ENCODE measurements around the gene ASNSD1. TPM values are rescaled to one million over a fixed set of nuclear protein-coding genes. Genes with fewer than 3 reads are reported as not detected.
"Not testable (repeated sequence)": the region's sequence is repeated elsewhere in the genome, so short reads cannot be mapped to it uniquely, and the experiment has no call there.

ASNSD1 gene
- total RNA-seq, 1 experiment from 2014 or later = 48.5 TPM

GRCh38 chr2:189662669-189663226 lies 1.5 kb downstream of the ASNSD1 start:
- Histone ChIP-seq H3K9me3 (ENCODE audit: control insufficient read depth, low read depth, low read length) (no peaks in the 10 kb centered on the region), H2BK20ac (ENCODE audit: low read depth, low read length, poor library complexity, severe bottlenecking) (no peak overlapping the region), H2BK120ac (ENCODE audit: low read depth, low read length, poor library complexity, severe bottlenecking) (no peak overlapping the region), H3K14ac (ENCODE audit: insufficient read depth, low read length) (no peak overlapping the region), H3K27me3 (ENCODE audit: insufficient read depth, low read length) (no peaks in the 10 kb centered on the region), H2AK5ac (ENCODE audit: insufficient read length, low read length) (no peak overlapping the region), H3K4ac (ENCODE audit: low read depth, low read length) (no peak overlapping the region), H3K23me2 (ENCODE audit: insufficient read length, low read depth, low read length, poor library complexity, severe bottlenecking) (peaks cover 4% of the 10 kb centered on the region), H3K4me2 (ENCODE audit: insufficient read depth, insufficient read length, low read length) (peak overlapping the region; percentile 96), H3K23ac (ENCODE audit: insufficient read length, low read depth, low read length) (no peak overlapping the region), H3T11ph (ENCODE audit: low read length) (no peak overlapping the region), H4K5ac (ENCODE audit: insufficient read length, low read depth, low read length) (no peak overlapping the region), H2BK15ac (ENCODE audit: low read depth, low read length) (no peak overlapping the region), H2BK5ac (ENCODE audit: insufficient read length, low read length) (no peak overlapping the region), H4K91ac (ENCODE audit: insufficient read length, low read depth, low read length) (no peak overlapping the region), H3K79me1 (ENCODE audit: insufficient read depth, low read depth, low read length, poor library complexity, severe bottlenecking) (no peaks in the 10 kb centered on the region), H4K20me1 (ENCODE audit: control insufficient read depth, insufficient read depth, insufficient read length) (no peaks in the 10 kb centered on the region), H3K79me2 (ENCODE audit: insufficient read depth, low read length) (peaks cover 3% of the 10 kb centered on the region; the same call in 1 of the 2 replicates), H4K8ac (replicated peaks; ENCODE audit: insufficient read length, low read depth, low read length) (no peak overlapping the region), H2BK12ac (ENCODE audit: insufficient read length, low read depth, low read length) (no peak overlapping the region), H3K56ac (ENCODE audit: insufficient read length, low read depth, low read length) (no peak overlapping the region), H3K27ac (ENCODE audit: insufficient read length, low read depth, low read length) (no peak overlapping the region), H3K18ac (ENCODE audit: insufficient read length, low read depth, low read length) (no peak overlapping the region), H2AFZ (ENCODE audit: low read length) (no peak overlapping the region), H3K9ac (ENCODE audit: extremely low read depth, insufficient read length, low read length) (peak overlapping the region; percentile 95), H3K4me1 (ENCODE audit: insufficient read depth, low read length) (no peaks in the 10 kb centered on the region)
- no peak for TF ChIP-seq CTCF (conservative IDR thresholded peaks at IDR 0.05)
- Mint-ChIP-seq H3K27me3 (ENCODE audit: low read depth) (no peaks in the 10 kb centered on the region; the same call in 1 of the 2 replicates), H3K4me1 (no peaks in the 10 kb centered on the region; a peak in 1 of 4 replicates), H3K9me3 (no peaks in the 10 kb centered on the region), H3K27ac (no peak overlapping the region), H3K4me3 (0 out of 5 replicates have a peak overlapping the region, but pooled peaks of 1 of the 2 experiments have one; percentile 21), H3K36me3 (ENCODE audit: insufficient read depth in 1 of 3, low read depth in 3 of 3) (peaks cover 2 to 24% (median 22%) of the 10 kb centered on the region in 3 experiments; a peak in 5 of 7 replicates)
- WGBS (ENCODE audit: extremely low coverage, insufficient read length, low lambda C conversion rate) = no CpG with 5 or more reads among the region's 5 CpGs
- no peak for DNase-seq

GRCh38 chr2:189663319-189663718 lies 2.1 kb downstream of the ASNSD1 start:
- not testable (repeated sequence) for H2BK15ac ChIP-seq (ENCODE audit: low read depth, low read length); H3K27me3 Mint-ChIP-seq (ENCODE audit: low read depth); H4K20me1 ChIP-seq (ENCODE audit: control insufficient read depth, insufficient read depth, insufficient read length); H3K4me1 Mint-ChIP-seq; H3K18ac ChIP-seq (ENCODE audit: insufficient read length, low read depth, low read length); H2AK5ac ChIP-seq (ENCODE audit: insufficient read length, low read length); H3K9me3 Mint-ChIP-seq; DNase-seq; H4K8ac ChIP-seq (replicated peaks; ENCODE audit: insufficient read length, low read depth, low read length); H3K23ac ChIP-seq (ENCODE audit: insufficient read length, low read depth, low read length); H3T11ph ChIP-seq (ENCODE audit: low read length); H3K4ac ChIP-seq (ENCODE audit: low read depth, low read length); H2BK12ac ChIP-seq (ENCODE audit: insufficient read length, low read depth, low read length); H3K9ac ChIP-seq (ENCODE audit: extremely low read depth, insufficient read length, low read length); H3K23me2 ChIP-seq (ENCODE audit: insufficient read length, low read depth, low read length, poor library complexity, severe bottlenecking); H2BK5ac ChIP-seq (ENCODE audit: insufficient read length, low read length); H3K27me3 ChIP-seq (ENCODE audit: insufficient read depth, low read length); H2AFZ ChIP-seq (ENCODE audit: low read length); H4K5ac ChIP-seq (ENCODE audit: insufficient read length, low read depth, low read length); H2BK20ac ChIP-seq (ENCODE audit: low read depth, low read length, poor library complexity, severe bottlenecking); H4K91ac ChIP-seq (ENCODE audit: insufficient read length, low read depth, low read length); H2BK120ac ChIP-seq (ENCODE audit: low read depth, low read length, poor library complexity, severe bottlenecking); H3K79me2 ChIP-seq (ENCODE audit: insufficient read depth, low read length); H3K4me2 ChIP-seq (ENCODE audit: insufficient read depth, insufficient read length, low read length); H3K14ac ChIP-seq (ENCODE audit: insufficient read depth, low read length); H3K27ac ChIP-seq (ENCODE audit: insufficient read length, low read depth, low read length); H3K4me1 ChIP-seq (ENCODE audit: insufficient read depth, low read length); H3K4me3 Mint-ChIP-seq; H3K9me3 ChIP-seq (ENCODE audit: control insufficient read depth, low read depth, low read length); H3K79me1 ChIP-seq (ENCODE audit: insufficient read depth, low read depth, low read length, poor library complexity, severe bottlenecking); H3K56ac ChIP-seq (ENCODE audit: insufficient read length, low read depth, low read length)
- no CpG with 5 or more reads among the region's 12 CpGs for WGBS (ENCODE audit: extremely low coverage, insufficient read length, low lambda C conversion rate)
- Mint-ChIP-seq H3K27ac (peak overlapping the region in 1 of 3 experiments; percentile 62; a peak in 1 of 7 replicates), H3K36me3 (ENCODE audit: insufficient read depth in 1 of 3, low read depth in 3 of 3) (peaks cover 4 to 30% (median 27%) of the 10 kb centered on the region in 3 experiments; a peak in 6 of 7 replicates)

All from H9 (cell line).